Measurements from ENCODE around the gene PPP2R3A.
"Not testable (repeated sequence)": the region's sequence is repeated elsewhere in the genome, so short reads cannot be mapped to it uniquely, and the experiment has no call there.

The PPP2R3A gene

GRCh38 chr3:136146981-136147729 lies 181.6 kb downstream of the PPP2R3A start:
- Histone ChIP-seq H3K9me3 (no peaks in the 10 kb centered on the region), H3K36me3 (replicated peaks) (peaks cover 9% of the 10 kb centered on the region), H3K27me3 (ENCODE audit: low read depth) (no peaks in the 10 kb centered on the region), H3K4me1 (peaks cover 49% of the 10 kb centered on the region), H3K4me3 (no peak overlapping the region)
- in situ Hi-C loops (cut with MboI; ENCODE audit: low sequenced_read_pairs) = no loop called here
- peak; percentile 57 to 79 for DNase-seq (ENCODE audit: low spot score in 2 of 2)

DNA sequence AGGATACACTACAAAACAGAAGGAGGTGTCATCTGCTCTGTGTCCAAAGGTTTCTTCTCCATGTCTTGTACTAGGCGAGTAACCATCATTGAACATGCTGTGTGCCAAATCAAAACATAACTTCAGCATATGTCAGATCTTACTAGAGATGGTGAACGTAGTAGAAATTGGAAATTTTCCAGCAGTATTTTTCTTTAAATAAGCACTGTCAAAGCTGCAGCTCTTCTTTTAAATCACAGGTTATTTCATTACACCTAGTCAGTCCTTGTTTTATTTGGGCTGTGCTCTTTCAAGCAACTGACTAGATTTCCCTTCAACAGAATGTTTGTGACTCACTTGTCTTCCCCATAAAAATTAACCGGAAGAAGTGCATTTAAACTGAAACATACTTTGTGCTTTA lies 184.1 kb downstream of the PPP2R3A start:
- Histone ChIP-seq H3K9me3 (no peaks in the 10 kb centered on the region), H3K4me3 (no peak overlapping the region), H3K36me3 (replicated peaks) (peaks cover 12% of the 10 kb centered on the region), H3K27me3 (ENCODE audit: low read depth) (no peaks in the 10 kb centered on the region), H3K4me1 (peaks cover 40% of the 10 kb centered on the region)
- peak in 1 of 2 experiments; percentile 43 for DNase-seq (ENCODE audit: low spot score in 2 of 2)
- in situ Hi-C loops (cut with MboI; ENCODE audit: low sequenced_read_pairs) = no loop called here

- H3K27me3 ChIP-seq (ENCODE audit: low read depth) = no peaks in the 10 kb centered on the region
- in situ Hi-C loops (cut with MboI; ENCODE audit: low sequenced_read_pairs) = no loop called here
- H3K36me3 ChIP-seq (replicated peaks) = peaks cover 12% of the 10 kb centered on the region
- no peak for DNase-seq (ENCODE audit: low spot score in 2 of 2)
- no peaks in the 10 kb centered on the region for H3K9me3 ChIP-seq
- peaks cover 37% of the 10 kb centered on the region for H3K4me1 ChIP-seq
- no peak overlapping the region for H3K4me3 ChIP-seq
Observed at GRCh38 chr3:136151219-136151618, 185.7 kb downstream of the PPP2R3A start.

DNA sequence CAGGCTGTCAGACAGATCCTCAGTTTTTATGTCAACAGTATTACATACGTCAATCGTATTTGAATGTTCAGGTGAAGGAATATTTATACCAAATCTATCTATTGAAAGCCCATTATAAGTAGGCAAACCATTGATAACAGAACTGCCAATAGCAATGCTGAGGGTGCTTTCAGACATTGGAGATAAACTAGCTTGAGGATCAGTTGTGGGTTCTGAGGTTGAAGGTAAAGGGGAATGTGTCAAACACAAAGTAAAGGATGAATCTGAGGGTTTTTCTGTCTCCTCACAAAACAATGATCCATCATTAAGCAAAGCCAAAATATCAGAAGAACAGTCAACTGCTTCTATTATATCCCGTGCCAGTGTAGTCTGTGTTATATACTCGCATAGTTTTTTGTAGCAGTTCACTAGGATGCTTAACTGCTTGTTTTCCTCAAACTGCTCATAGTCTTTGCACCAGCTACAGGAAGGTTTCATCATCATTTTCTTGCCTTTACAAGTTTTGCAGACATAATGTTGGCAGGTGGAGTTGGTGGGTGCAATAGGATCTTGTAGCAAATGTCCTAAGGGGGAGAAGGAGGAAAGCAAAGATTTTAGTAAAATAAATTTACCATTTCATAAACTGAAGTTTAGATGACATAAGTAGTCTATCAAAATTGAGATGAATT lies 186.8 kb downstream of the PPP2R3A start:
- H3K27me3 ChIP-seq (ENCODE audit: low read depth) = no peaks in the 10 kb centered on the region
- peaks cover 29% of the 10 kb centered on the region for H3K4me1 ChIP-seq
- no peaks in the 10 kb centered on the region for H3K9me3 ChIP-seq
- in situ Hi-C loops (cut with MboI; ENCODE audit: low sequenced_read_pairs) = no loop called here
- DNase-seq (ENCODE audit: low spot score in 2 of 2) = no peak
- H3K36me3 ChIP-seq (replicated peaks) = peaks cover 12% of the 10 kb centered on the region
- H3K4me3 ChIP-seq = no peak overlapping the region

- Histone ChIP-seq H3K4me1 (peaks cover 23% of the 10 kb centered on the region), H3K36me3 (replicated peaks) (peaks cover 12% of the 10 kb centered on the region), H3K9me3 (no peaks in the 10 kb centered on the region), H3K27me3 (ENCODE audit: low read depth) (no peaks in the 10 kb centered on the region), H3K4me3 (no peak overlapping the region)
- in situ Hi-C loops (cut with MboI; ENCODE audit: low sequenced_read_pairs) = no loop called here
- no peak for DNase-seq (ENCODE audit: low spot score in 2 of 2)
Observed at GRCh38 chr3:136152963-136153362, 187.4 kb downstream of the PPP2R3A start.

- no peaks in the 10 kb centered on the region for H3K27me3 ChIP-seq (ENCODE audit: low read depth)
- no peak for DNase-seq (ENCODE audit: low spot score in 2 of 2)
- in situ Hi-C loops (cut with MboI; ENCODE audit: low sequenced_read_pairs) = no loop called here
- no peak overlapping the region for H3K4me3 ChIP-seq
- H3K4me1 ChIP-seq = peaks cover 25% of the 10 kb centered on the region
- no peaks in the 10 kb centered on the region for H3K36me3 ChIP-seq (replicated peaks)
- no peaks in the 10 kb centered on the region for H3K9me3 ChIP-seq
Observed at GRCh38 chr3:136161516-136161915, 196.0 kb downstream of the PPP2R3A start.

- no peak overlapping the region for H3K4me3 ChIP-seq
- in situ Hi-C loops (cut with MboI; ENCODE audit: low sequenced_read_pairs) = no loop called here
- H3K9me3 ChIP-seq = no peaks in the 10 kb centered on the region
- no peaks in the 10 kb centered on the region for H3K36me3 ChIP-seq (replicated peaks)
- DNase-seq (ENCODE audit: low spot score in 2 of 2) = no peak
- H3K27me3 ChIP-seq (ENCODE audit: low read depth) = no peaks in the 10 kb centered on the region
- H3K4me1 ChIP-seq = peaks cover 31% of the 10 kb centered on the region
Observed at GRCh38 chr3:136162322-136162721, 196.8 kb downstream of the PPP2R3A start.

GRCh38 chr3:136163607-136164006 lies 198.1 kb downstream of the PPP2R3A start:
- H3K27me3 ChIP-seq (ENCODE audit: low read depth); H3K4me3 ChIP-seq; DNase-seq (ENCODE audit: low spot score in 2 of 2); in situ Hi-C loops (cut with MboI; ENCODE audit: low sequenced_read_pairs); H3K9me3 ChIP-seq; H3K36me3 ChIP-seq (replicated peaks): not testable (repeated sequence)
- peaks cover 31% of the 10 kb centered on the region for H3K4me1 ChIP-seq

GRCh38 chr3:136166507-136166906 lies 201.0 kb downstream of the PPP2R3A start:
- no peak overlapping the region for H3K4me3 ChIP-seq
- in situ Hi-C loops (cut with MboI; ENCODE audit: low sequenced_read_pairs) = no loop called here
- no peaks in the 10 kb centered on the region for H3K9me3 ChIP-seq
- DNase-seq (ENCODE audit: low spot score in 2 of 2) = no peak
- no peaks in the 10 kb centered on the region for H3K27me3 ChIP-seq (ENCODE audit: low read depth)
- no peaks in the 10 kb centered on the region for H3K36me3 ChIP-seq (replicated peaks)
- peaks cover 32% of the 10 kb centered on the region for H3K4me1 ChIP-seq

DNA sequence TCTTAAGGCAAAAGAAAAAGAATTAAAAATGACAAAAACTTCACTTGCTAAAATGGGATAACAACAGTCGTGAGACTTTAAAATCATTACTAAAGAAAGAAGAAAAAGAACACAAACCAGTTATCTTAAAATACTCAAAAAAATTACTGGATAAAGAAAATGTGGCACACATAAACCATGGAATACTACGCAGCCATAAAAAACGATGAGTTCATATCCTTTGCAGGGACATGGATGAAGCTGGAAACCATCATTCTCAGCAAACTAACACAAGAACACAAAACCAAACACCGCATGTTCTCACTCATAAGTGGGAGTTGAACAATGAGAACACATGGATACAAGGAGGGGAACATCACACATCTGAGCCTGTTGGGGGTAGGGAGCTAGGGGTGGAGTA lies 202.7 kb downstream of the PPP2R3A start:
- H3K4me3 ChIP-seq; H3K27me3 ChIP-seq (ENCODE audit: low read depth); in situ Hi-C loops (cut with MboI; ENCODE audit: low sequenced_read_pairs); H3K9me3 ChIP-seq; H3K36me3 ChIP-seq (replicated peaks); DNase-seq (ENCODE audit: low spot score in 2 of 2): not testable (repeated sequence)
- peaks cover 34% of the 10 kb centered on the region for H3K4me1 ChIP-seq

DNA sequence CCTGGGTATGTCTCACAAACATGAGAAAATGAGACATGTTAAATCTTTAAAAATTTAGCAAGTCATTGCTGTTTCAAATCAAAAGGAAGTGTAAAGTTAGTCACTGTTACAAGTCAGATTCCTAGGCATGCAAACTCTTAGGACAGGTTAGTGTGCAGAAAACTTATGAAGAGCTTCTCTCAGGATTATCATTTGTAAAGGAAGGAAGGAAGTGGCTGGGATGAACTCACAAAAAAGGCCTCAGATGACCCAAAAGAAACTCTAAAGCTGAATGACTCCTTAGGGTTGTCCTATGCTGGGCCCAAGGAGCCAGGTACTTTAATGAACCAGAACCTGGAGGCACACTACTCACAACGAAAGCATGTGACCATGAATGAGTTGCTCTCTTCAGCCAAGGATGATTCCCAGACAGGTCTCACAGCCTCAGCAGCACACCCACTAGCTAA lies 205.6 kb downstream of the PPP2R3A start:
- Histone ChIP-seq H3K27me3 (ENCODE audit: low read depth) (no peaks in the 10 kb centered on the region), H3K4me3 (no peak overlapping the region), H3K9me3 (no peaks in the 10 kb centered on the region), H3K4me1 (peaks cover 16% of the 10 kb centered on the region), H3K36me3 (replicated peaks) (no peaks in the 10 kb centered on the region)
- DNase-seq (ENCODE audit: low spot score in 2 of 2) = no peak
- in situ Hi-C loops (cut with MboI; ENCODE audit: low sequenced_read_pairs) = no loop called here

DNA sequence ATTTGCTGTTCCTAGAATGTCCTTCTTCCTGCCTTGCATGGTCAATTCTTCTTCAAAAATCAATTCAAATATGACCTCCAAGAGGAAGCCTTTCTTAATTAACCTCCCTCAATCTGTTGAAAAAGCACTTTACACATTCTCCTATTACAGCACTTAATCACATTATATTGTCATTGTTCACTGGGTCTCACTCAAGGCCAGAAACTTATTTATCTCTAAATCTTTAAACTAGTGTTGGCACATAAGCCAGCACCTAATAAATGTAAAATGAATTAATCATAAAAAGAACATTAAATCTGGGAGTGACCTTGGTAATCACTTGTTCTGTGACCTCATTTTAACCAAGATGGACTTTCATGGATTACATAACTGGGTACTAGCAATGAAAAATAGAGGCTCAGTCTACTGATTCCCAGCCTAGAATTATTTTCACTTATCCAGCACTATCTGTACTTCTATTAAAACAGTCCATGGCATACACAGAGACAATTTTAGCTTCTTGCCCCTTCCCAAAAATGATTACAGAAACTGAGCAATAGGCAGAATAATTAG lies 208.5 kb downstream of the PPP2R3A start:
- no peaks in the 10 kb centered on the region for H3K27me3 ChIP-seq (ENCODE audit: low read depth)
- H3K4me1 ChIP-seq = peaks cover 7% of the 10 kb centered on the region
- no peak for DNase-seq (ENCODE audit: low spot score in 2 of 2)
- in situ Hi-C loops (cut with MboI; ENCODE audit: low sequenced_read_pairs) = no loop called here
- H3K4me3 ChIP-seq = no peak overlapping the region
- no peaks in the 10 kb centered on the region for H3K36me3 ChIP-seq (replicated peaks)
- H3K9me3 ChIP-seq = no peaks in the 10 kb centered on the region

- Histone ChIP-seq H3K4me1 (peaks cover 4% of the 10 kb centered on the region; the same call in 1 of the 2 replicates), H3K9me3 (no peaks in the 10 kb centered on the region), H3K4me3 (no peak overlapping the region), H3K36me3 (replicated peaks) (no peaks in the 10 kb centered on the region), H3K27me3 (ENCODE audit: low read depth) (no peaks in the 10 kb centered on the region)
- in situ Hi-C loops (cut with MboI; ENCODE audit: low sequenced_read_pairs) = no loop called here
- no peak for DNase-seq (ENCODE audit: low spot score in 2 of 2)
Observed at GRCh38 chr3:136177876-136178275, 212.3 kb downstream of the PPP2R3A start.

GRCh38 chr3:136181741-136182140 lies 216.2 kb downstream of the PPP2R3A start:
- Histone ChIP-seq H3K4me3 (no peak overlapping the region), H3K4me1 (peaks cover under 1% of the 10 kb centered on the region; the same call in 1 of the 2 replicates), H3K36me3 (replicated peaks) (no peaks in the 10 kb centered on the region), H3K27me3 (ENCODE audit: low read depth) (no peaks in the 10 kb centered on the region), H3K9me3 (no peaks in the 10 kb centered on the region)
- DNase-seq (ENCODE audit: low spot score in 2 of 2) = no peak
- in situ Hi-C loops (cut with MboI; ENCODE audit: low sequenced_read_pairs) = no loop called here
